ENCODE results near the gene PADI2. TPM values are rescaled to one million over a fixed set of nuclear protein-coding genes. Genes with fewer than 3 reads are reported as not detected.

PADI2 gene
- polyA plus RNA-seq (2011; rRNA removed), result not detected in 2 replicates
- not detected in 2 replicates for polyA minus RNA-seq (2011; rRNA and poly(A)+ RNA removed)

DNA sequence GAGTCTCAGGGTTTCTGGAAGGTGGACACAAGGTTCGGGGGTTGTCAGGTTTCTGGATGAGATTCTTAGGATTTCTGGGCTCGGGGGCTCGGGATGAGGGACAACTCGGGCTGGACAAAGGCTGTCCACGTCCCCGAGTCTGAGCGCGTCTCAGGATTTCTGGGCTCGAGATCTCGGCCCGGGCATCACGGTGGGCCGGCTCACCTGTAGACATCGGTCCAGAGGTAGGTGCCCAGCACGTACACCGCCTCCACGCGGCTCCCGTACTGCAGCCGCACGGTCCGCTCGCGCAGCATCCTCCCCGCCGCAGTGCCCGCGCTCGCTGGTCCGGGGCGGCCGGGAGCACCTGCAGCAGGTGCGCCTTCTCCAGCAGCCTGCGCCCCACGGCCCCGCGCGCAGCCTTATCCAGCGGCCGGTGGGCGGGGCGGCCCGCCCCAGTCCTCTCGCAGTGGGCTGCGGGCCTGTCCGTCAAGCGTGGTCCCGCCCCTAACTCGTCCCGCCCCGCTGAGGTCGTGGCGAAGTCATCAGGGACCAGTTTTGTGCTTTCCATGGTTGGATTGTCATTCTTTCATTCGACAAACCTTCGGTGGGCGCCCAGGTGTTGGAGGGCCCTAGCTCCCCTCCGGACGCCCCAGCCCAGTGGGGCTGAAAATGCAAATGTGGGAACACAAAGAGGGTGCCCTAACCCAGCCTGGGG, at the start of gene PADI2:
PADI2 (minus strand) TSS at position 376 of the 697 bp plus-strand sequence; CDS start at position 296, 80 bp downstream.
- DNase-seq (ENCODE audit: low read depth, low spot score), result no peak
- POLR2A ChIA-PET, result no interaction called here
- peaks cover 45% of the 10 kb centered on the region for H3K27me3 ChIP-seq (ENCODE audit: control insufficient read depth, insufficient read depth, low read length)
- H3K27ac ChIP-seq (ENCODE audit: low read depth, low read length), result no peak within 1 kb of the TSS
- CTCF ChIA-PET, result no interaction called here
- no peaks in the 10 kb centered on the region; the same call in 1 of the 2 replicates for H3K9me3 ChIP-seq (ENCODE audit: control insufficient read depth, insufficient read depth, low read length)
- peak within 1 kb of the TSS; percentile 42; the same call in 1 of the 2 replicates for H3K4me3 ChIP-seq (ENCODE audit: low read depth, low read length)
- TF ChIP-seq, protein P1, sequence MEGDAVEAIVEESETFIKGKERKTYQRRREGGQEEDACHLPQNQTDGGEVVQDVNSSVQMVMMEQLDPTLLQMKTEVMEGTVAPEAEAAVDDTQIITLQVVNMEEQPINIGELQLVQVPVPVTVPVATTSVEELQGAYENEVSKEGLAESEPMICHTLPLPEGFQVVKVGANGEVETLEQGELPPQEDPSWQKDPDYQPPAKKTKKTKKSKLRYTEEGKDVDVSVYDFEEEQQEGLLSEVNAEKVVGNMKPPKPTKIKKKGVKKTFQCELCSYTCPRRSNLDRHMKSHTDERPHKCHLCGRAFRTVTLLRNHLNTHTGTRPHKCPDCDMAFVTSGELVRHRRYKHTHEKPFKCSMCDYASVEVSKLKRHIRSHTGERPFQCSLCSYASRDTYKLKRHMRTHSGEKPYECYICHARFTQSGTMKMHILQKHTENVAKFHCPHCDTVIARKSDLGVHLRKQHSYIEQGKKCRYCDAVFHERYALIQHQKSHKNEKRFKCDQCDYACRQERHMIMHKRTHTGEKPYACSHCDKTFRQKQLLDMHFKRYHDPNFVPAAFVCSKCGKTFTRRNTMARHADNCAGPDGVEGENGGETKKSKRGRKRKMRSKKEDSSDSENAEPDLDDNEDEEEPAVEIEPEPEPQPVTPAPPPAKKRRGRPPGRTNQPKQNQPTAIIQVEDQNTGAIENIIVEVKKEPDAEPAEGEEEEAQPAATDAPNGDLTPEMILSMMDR (IDR thresholded peaks at IDR 0.05; ENCODE audit: low read depth, low read length), result no peak

DNA sequence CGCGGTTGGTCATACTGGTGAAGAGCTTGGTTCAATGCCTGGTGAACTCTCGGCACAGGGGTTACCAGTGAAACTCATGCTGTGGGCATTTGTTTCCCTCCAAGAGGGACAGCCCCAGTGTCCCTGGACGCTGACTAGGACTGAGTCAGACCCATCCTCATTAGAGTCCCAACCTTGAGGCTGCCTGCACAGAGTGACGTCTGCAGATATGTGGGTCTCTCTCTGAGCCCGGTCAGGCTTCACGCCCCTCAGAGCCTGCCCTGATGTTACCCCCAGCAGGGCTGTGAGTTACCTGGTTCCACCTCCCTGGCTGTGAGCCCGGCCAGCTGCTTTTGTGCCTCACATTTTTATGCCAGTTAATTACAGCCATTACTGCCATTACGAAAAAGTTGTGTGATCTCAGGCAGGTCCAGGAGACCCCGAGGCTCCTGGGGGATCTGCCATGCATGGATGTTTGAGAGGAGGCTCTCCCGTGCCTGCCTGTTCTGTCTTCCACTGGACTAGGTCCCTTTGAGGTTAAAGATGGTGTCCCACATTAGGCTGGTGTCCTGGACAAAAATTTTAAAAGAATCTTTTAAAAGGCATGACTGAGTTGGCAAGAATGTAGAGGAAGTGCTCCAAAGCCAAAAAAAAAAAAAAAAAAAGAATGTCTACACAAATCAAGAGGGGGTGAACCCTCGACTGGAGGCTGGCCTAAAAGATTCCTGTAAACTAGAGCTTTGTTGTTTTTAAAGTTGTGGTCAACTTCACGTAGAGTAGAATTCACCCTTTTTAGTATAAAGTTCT, 49.0 kb upstream of the PADI2 start:
- H3K27me3 ChIP-seq (ENCODE audit: control insufficient read depth, insufficient read depth, low read length), result no peaks in the 10 kb centered on the region
- POLR2A ChIA-PET, result interaction anchor here (0.6 to 0.7 kb wide), 5 partner anchors 12 to 1245 kb away, joined by 3 to 8 read pairs (median 6); no protein-coding TSS in a partner anchor
- CTCF ChIA-PET, result interaction anchor here (0.6 to 1.6 kb wide), 4 partner anchors 11 to 134 kb away, joined by 3 to 6 read pairs (median 4); no protein-coding TSS in a partner anchor
- no peak overlapping the region for H3K4me3 ChIP-seq (ENCODE audit: low read depth, low read length)
- TF ChIP-seq, protein P1 (IDR thresholded peaks at IDR 0.05; ENCODE audit: low read depth, low read length), result no peak
- peak; percentile 48 for DNase-seq (ENCODE audit: low read depth, low spot score)
- H3K9me3 ChIP-seq (ENCODE audit: control insufficient read depth, insufficient read depth, low read length), result no peaks in the 10 kb centered on the region
- peak overlapping the region; percentile 89 for H3K27ac ChIP-seq (ENCODE audit: low read depth, low read length)

DNA sequence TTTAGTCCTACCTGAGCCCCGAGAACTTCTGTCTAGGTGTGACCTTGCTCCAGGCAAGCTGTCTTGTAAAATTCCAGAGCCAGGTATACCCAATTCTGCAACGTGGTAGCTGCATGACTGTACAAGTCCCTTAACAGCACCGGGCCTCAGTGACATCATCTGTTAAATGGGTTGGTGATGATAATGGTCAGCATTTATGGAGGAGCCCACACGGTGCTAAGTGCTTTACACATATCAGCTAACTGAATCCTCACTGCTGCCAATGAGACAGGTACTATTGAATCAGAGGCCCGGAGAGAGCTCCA, 48.5 kb upstream of the PADI2 start:
- no peaks in the 10 kb centered on the region for H3K9me3 ChIP-seq (ENCODE audit: control insufficient read depth, insufficient read depth, low read length)
- H3K4me3 ChIP-seq (ENCODE audit: low read depth, low read length), result no peak overlapping the region
- CTCF ChIA-PET, result interaction anchor here (1.6 kb wide), 1 partner anchor 70 kb away, joined by 6 read pairs; no protein-coding TSS in a partner anchor
- no peak for DNase-seq (ENCODE audit: low read depth, low spot score)
- H3K27me3 ChIP-seq (ENCODE audit: control insufficient read depth, insufficient read depth, low read length), result no peaks in the 10 kb centered on the region
- POLR2A ChIA-PET, result no interaction called here
- peak overlapping the region; percentile 89 for H3K27ac ChIP-seq (ENCODE audit: low read depth, low read length)
- TF ChIP-seq, protein P1 (IDR thresholded peaks at IDR 0.05; ENCODE audit: low read depth, low read length), result no peak

DNA sequence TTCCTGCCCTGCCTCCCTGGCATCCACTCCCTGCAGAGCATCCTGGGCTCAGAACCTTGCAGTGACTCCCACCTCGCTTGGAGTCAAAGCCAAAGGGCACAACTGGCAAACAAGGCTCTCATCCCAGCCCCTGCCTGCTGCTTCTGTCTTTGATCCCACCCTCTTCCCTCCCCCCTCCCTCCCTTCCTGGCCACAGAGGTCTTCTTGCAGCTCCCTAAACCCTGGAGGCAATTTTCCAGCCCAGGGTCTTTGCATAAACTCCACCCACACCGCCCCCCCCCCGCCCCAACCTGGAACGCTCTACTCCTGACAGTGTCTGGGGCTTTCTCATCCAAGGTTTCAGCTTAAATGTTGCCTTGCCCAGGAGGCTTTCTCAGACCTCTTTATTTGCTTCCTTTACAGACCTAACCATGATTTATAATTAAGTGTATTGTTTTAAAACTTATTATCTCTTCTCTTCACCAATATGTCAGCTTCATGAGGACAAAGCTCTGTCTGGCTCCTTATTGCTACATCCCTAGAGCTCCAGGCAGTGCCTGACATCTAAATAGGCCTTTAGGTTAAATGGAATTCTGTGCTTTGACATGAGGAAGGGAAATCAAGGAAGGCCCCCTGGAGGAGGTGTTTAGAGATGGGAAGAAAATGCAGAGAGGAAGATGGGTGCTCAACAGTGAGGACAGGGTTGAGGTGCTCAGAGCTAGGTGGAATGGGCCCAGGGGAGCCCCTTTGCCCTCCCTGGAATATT, 48.0 kb upstream of the PADI2 start:
- Histone ChIP-seq H3K27ac (ENCODE audit: low read depth, low read length) (peak overlapping the region; percentile 89), H3K27me3 (ENCODE audit: control insufficient read depth, insufficient read depth, low read length) (no peaks in the 10 kb centered on the region), H3K4me3 (ENCODE audit: low read depth, low read length) (no peak overlapping the region), H3K9me3 (ENCODE audit: control insufficient read depth, insufficient read depth, low read length) (no peaks in the 10 kb centered on the region)
- TF ChIP-seq, protein P1 (IDR thresholded peaks at IDR 0.05; ENCODE audit: low read depth, low read length), result no peak
- POLR2A ChIA-PET, result no interaction called here
- CTCF ChIA-PET, result interaction anchor here (1.6 kb wide), 1 partner anchor 70 kb away, joined by 6 read pairs; no protein-coding TSS in a partner anchor
- no peak for DNase-seq (ENCODE audit: low read depth, low spot score)
